Dendritic cell treated with granulocyte-macrophage colony-stimulating factor and Interleukin-4, amounts not matched to agents 40 ng/mL and 50 ng/mL, for 4 days (primary cell): ENCODE measurements around the gene ARRB1.
A peak's percentile ranks its signal among the peaks of the same experiment; 100 is the strongest.
"Not testable (repeated sequence)": the region's sequence is repeated elsewhere in the genome, so short reads cannot be mapped to it uniquely, and the experiment has no call there.

Source experiments
- H3K27ac Mint-ChIP-seq: one replicate; pipeline ENCODE4 v1.8.0; 2022; ENCODE audit warnings: mild to moderate bottlenecking, mixed read lengths
- H3K27me3 Mint-ChIP-seq: one replicate; pipeline ENCODE4 v1.8.0; 2022; ENCODE audit warnings: mild to moderate bottlenecking, mixed read lengths
- H3K36me3 Mint-ChIP-seq: one replicate; pipeline ENCODE4 v1.8.0; 2022; ENCODE audit warnings: low read depth, mixed read lengths
- H3K4me1 Mint-ChIP-seq: one replicate; pipeline ENCODE4 v1.8.0; 2022; ENCODE audit warnings: low read depth, mixed read lengths
- H3K4me3 Mint-ChIP-seq: one replicate; pipeline ENCODE4 v1.8.0; 2022; ENCODE audit warnings: mild to moderate bottlenecking, moderate library complexity, mixed read lengths
- H3K9me3 Mint-ChIP-seq: one replicate; pipeline ENCODE4 v1.8.0; 2022; ENCODE audit warnings: mixed read lengths
- intact Hi-C: fragments of 100-400 bp; cut with micrococcal nuclease; formaldehyde crosslinking; loops from one replicate; pipeline ENCODE4 v1.15.0; 2022

The ARRB1 gene

GRCh38 chr11:75281469-75282095 is 69.9 kb downstream of the ARRB1 start:
- intact Hi-C loops = loop anchor here (10.0 kb wide), 1 partner anchor 63 kb away; no protein-coding TSS in a partner anchor
- Mint-ChIP-seq H3K27ac (no peak overlapping the region), H3K4me1 (peaks cover 26% of the 10 kb centered on the region), H3K4me3 (no peak overlapping the region), H3K36me3 (peaks cover 100% of the 10 kb centered on the region), H3K9me3 (no peaks in the 10 kb centered on the region), H3K27me3 (no peaks in the 10 kb centered on the region)

DNA sequence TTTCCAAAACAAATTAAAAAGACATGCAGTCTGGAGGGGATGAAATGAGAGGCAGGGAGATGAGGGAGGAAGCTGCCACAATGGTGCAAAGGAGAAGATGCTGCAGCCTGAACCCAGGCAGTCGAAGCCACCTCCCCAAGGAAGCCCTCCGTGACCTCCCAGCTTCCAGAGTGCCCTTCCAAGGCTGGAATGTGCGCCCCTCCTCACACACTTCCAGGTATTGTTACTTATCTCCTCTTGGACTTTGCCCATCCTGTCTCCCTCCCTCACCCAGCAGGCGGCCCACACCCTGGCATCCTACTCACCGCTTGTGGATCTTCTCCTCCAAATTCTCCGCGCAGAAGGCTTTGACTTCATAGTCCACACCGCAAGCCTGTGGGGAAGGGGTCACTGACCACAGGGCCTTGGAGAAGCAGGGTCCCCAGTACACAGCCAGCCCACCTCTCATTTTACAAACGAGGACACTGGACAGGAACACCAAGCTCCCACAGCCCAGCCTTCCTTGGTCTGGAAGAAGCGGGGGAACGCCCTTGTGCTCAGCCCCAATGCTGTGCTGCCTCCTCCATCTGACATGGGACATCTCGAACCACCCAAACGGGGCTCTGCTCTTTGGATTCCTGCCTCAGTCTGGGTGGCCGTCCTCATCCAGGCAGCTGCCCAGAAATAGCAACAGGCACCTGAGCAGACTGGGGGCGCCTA is 70.5 kb downstream of the ARRB1 start:
- no peak overlapping the region for H3K4me3 Mint-ChIP-seq
- H3K36me3 Mint-ChIP-seq = peaks cover 100% of the 10 kb centered on the region
- intact Hi-C loops = loop anchor here (1.0 to 10.0 kb wide), 2 partner anchors 64 to 103 kb away; no protein-coding TSS in a partner anchor
- no peak overlapping the region for H3K27ac Mint-ChIP-seq
- no peaks in the 10 kb centered on the region for H3K27me3 Mint-ChIP-seq
- no peaks in the 10 kb centered on the region for H3K9me3 Mint-ChIP-seq
- peaks cover 32% of the 10 kb centered on the region for H3K4me1 Mint-ChIP-seq

- H3K4me1 Mint-ChIP-seq = peaks cover 39% of the 10 kb centered on the region
- H3K4me3 Mint-ChIP-seq = no peak overlapping the region
These were observed 71.2 kb downstream of the ARRB1 start for GRCh38 chr11:75280227-75280701.

GRCh38 chr11:75279273-75279672 is 72.2 kb downstream of the ARRB1 start:
- Mint-ChIP-seq H3K36me3 (peaks cover 100% of the 10 kb centered on the region), H3K9me3 (no peaks in the 10 kb centered on the region), H3K4me1 (peaks cover 40% of the 10 kb centered on the region), H3K27ac (no peak overlapping the region), H3K27me3 (no peaks in the 10 kb centered on the region), H3K4me3 (no peak overlapping the region)
- intact Hi-C loops = no loop called here

More at GRCh38 chr11:75280227-75280701, 71.2 kb downstream of the ARRB1 start:
- Mint-ChIP-seq H3K27me3 (no peaks in the 10 kb centered on the region), H3K27ac (no peak overlapping the region), H3K36me3 (peaks cover 100% of the 10 kb centered on the region), H3K9me3 (no peaks in the 10 kb centered on the region)
- intact Hi-C loops = loop anchor here (1.0 to 10.0 kb wide), 2 partner anchors 65 to 104 kb away; no protein-coding TSS in a partner anchor

DNA sequence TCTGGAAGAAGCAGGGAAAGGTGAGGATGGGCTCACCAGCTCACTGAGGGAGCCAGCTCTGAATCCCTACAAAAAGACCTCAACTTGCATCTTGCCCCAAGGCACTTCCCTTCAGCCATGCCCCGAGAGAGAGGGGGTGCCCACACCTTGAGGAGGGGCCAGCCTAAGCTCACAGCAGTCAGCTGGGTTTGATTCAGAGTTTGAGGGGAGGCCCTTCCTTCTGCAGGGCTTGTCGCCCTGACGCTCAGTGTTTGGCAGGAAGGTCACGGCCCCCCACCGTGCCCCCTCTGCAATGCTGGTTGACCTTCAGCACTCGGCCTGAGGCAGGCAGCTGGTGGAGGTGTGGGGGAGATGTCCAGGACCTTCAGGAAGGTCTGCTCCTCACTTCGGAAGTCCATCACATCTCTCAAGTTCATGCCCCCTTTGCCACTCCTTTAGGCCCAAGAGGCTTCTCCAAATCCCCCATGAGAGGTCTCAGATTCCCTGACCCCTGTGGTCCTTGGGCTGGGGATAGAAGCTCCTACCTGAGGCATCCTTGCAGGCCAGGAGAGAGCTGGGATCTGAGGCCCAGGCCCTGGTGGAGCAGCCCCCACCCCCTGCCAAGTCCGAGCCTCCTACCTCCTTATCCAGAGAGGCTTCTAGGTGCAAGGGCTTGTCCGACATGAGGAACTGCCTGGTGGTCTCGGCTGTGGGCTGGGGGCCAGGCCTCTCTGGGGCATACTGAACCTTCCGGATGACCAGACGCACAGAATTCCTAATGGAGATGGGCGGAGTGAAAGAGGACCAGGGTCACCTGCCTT is 73.3 kb downstream of the ARRB1 start:
- intact Hi-C loops = no loop called here

DNA sequence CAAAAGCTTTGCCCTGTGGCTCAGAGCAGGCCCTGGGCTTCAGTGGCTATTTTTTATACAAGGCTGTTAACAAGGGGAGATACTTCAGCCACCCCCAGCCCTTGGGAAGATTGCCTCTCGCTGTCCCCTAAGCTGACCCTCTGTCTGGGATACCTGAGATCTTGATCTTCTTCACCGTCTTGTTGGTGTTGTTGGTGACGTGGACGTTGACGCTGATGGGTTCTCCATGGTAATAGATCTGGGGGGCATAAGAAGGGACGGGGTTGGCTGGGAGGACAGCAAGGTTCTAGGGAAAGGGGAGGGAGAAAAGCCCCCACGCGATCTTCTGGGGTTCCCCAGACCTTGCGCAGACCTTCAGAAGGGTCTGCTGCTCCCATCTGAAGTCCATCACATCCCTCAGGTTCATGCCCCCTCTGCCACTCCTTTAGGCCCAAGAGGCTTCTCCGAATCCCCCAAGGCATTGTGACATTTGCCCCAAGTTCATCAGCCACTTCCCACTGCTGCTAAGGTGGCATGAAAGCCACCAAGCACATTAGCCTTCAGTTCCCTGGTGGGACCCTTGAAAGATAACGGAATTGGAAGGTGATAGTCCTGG is 74.2 kb downstream of the ARRB1 start:
- intact Hi-C loops = no loop called here
- H3K27ac Mint-ChIP-seq = peak overlapping the region; percentile 67
- no peaks in the 10 kb centered on the region for H3K9me3 Mint-ChIP-seq
- peaks cover 100% of the 10 kb centered on the region for H3K36me3 Mint-ChIP-seq
- H3K4me1 Mint-ChIP-seq = peaks cover 53% of the 10 kb centered on the region
- H3K27me3 Mint-ChIP-seq = no peaks in the 10 kb centered on the region
- no peak overlapping the region for H3K4me3 Mint-ChIP-seq

More for the DNA sequence above, 73.3 kb downstream of the ARRB1 start:
- H3K4me3 Mint-ChIP-seq = no peak overlapping the region
- H3K9me3 Mint-ChIP-seq = no peaks in the 10 kb centered on the region
- H3K27ac Mint-ChIP-seq = peak overlapping the region; percentile 67
- peaks cover 47% of the 10 kb centered on the region for H3K4me1 Mint-ChIP-seq
- peaks cover 100% of the 10 kb centered on the region for H3K36me3 Mint-ChIP-seq
- H3K27me3 Mint-ChIP-seq = no peaks in the 10 kb centered on the region

DNA sequence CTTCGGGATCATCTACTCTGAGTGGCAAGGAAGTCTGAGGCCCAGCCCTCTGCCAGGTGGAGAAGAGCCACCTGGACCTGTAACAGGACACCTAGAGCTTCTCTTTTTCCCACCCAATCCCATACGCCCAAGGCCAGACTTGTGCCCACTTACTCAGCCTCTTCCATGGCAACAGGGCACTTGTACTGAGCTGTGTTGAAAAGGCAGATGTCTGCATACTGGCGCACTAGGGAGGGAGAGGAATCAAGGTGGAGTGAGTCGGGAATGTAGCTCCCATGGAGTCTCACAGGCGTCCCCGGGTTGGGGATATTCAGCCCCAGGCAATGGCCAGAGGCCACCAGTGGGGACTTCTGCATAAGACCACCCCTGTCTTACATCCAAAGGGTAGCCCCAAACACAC is 74.8 kb downstream of the ARRB1 start:
- Mint-ChIP-seq H3K36me3 (peaks cover 100% of the 10 kb centered on the region), H3K4me3 (no peak overlapping the region), H3K27me3 (no peaks in the 10 kb centered on the region), H3K27ac (peak overlapping the region; percentile 67), H3K9me3 (no peaks in the 10 kb centered on the region), H3K4me1 (peaks cover 53% of the 10 kb centered on the region)
- intact Hi-C loops = no loop called here

DNA sequence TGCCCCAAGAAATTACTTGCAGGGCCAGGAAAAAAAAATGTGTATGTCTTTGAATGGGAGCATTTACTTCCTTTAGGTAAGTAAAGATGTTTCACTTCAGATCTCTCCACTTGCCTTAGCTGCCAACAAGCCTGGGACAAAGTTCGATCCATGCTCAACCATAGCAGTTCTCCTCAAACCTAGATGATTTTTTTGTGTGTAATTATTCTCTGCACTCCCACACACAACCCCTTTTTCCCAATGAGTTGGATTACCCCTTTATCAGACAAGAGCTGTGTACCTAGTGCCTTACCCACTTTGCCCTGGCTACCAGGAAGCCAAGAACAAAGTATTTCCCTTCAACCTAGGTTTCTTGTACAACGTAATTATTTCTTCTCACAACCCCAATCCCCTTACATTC is 75.3 kb downstream of the ARRB1 start:
- intact Hi-C loops = no loop called here
- peaks cover 100% of the 10 kb centered on the region for H3K36me3 Mint-ChIP-seq
- no peaks in the 10 kb centered on the region for H3K9me3 Mint-ChIP-seq
- peaks cover 53% of the 10 kb centered on the region for H3K4me1 Mint-ChIP-seq
- H3K27me3 Mint-ChIP-seq = no peaks in the 10 kb centered on the region
- peak overlapping the region; percentile 67 for H3K27ac Mint-ChIP-seq
- no peak overlapping the region for H3K4me3 Mint-ChIP-seq

- Mint-ChIP-seq H3K36me3 (peaks cover 100% of the 10 kb centered on the region), H3K27me3 (no peaks in the 10 kb centered on the region), H3K27ac (peak overlapping the region; percentile 67), H3K4me3 (peak overlapping the region; percentile 26), H3K4me1 (peaks cover 47% of the 10 kb centered on the region), H3K9me3 (no peaks in the 10 kb centered on the region)
- intact Hi-C loops = no loop called here
These were observed 75.9 kb downstream of the ARRB1 start for GRCh38 chr11:75275581-75275980.

DNA sequence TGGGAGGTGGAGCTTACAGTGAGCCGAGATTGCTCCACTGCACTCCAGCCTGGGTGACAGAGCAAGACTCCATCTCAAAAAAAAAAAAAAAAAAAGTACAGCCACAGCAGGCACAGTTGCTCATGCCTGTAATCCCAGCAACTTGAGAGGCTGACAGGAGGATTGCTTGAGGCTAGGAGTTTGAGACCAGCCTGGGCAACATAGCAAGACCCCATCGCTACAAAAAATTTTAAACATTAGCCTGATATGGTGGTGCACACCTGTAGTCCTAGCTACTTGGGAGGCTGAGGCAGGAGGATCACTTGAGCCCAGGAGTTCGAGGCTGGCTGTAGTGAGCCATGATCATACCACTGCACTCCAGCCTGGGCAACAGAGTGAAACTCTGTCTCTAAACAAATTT is 76.7 kb downstream of the ARRB1 start:
- Mint-ChIP-seq H3K36me3 (peaks cover 100% of the 10 kb centered on the region), H3K4me1 (peaks cover 39% of the 10 kb centered on the region)
- H3K27me3 Mint-ChIP-seq, H3K27ac Mint-ChIP-seq, H3K9me3 Mint-ChIP-seq, H3K4me3 Mint-ChIP-seq, intact Hi-C loops: not testable (repeated sequence)

- peaks cover 100% of the 10 kb centered on the region for H3K36me3 Mint-ChIP-seq
- no peaks in the 10 kb centered on the region for H3K9me3 Mint-ChIP-seq
- H3K27ac Mint-ChIP-seq = peak overlapping the region; percentile 60
- no peak overlapping the region for H3K4me3 Mint-ChIP-seq
- peaks cover 48% of the 10 kb centered on the region for H3K4me1 Mint-ChIP-seq
- intact Hi-C loops = no loop called here
- no peaks in the 10 kb centered on the region for H3K27me3 Mint-ChIP-seq
These were observed 77.8 kb downstream of the ARRB1 start for GRCh38 chr11:75273411-75274391.

DNA sequence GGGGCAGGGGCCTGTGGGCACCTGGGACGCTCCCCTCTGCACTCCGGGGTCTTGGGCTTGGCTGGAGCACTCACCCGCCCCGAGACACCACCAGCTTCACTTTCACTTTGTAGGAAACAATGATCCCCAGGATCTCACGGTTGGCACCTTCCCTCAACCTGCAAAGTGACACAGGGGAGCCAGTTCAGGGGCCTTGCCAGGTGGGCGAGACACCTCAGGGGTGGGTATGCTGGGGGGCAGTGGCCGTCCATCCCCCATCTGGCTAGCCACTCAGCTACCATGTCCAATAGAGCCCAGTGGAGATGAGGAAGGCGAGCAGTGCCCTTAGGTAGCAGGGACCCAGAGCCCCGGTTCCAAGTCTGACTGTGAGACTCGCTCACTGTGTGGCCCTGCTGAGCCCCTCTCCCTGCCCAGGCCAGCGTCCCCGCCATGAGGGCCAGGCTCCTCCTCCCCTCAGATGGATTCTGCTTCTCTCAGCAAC is 78.6 kb downstream of the ARRB1 start:
- Mint-ChIP-seq H3K36me3 (peaks cover 100% of the 10 kb centered on the region), H3K4me3 (no peak overlapping the region), H3K9me3 (no peaks in the 10 kb centered on the region), H3K27me3 (no peaks in the 10 kb centered on the region), H3K27ac (peak overlapping the region; percentile 60), H3K4me1 (peaks cover 56% of the 10 kb centered on the region)
- intact Hi-C loops = no loop called here
